GM18519 (cell line): ENCODE data around the gene MAFG.

Experiments used
- ATAC-seq: cut with Tn5 transposase; IDR thresholded peaks from one replicate; pipeline ENCODE4 v1.9.1; 2021; ENCODE audit warnings: mild to moderate bottlenecking, moderate library complexity; ENCODE audit not compliant: unreplicated experiment, low FRiP score

MAFG gene

GRCh38 chr17:81899514-81900166, 27.9 kb downstream of the MAFG start:
- ATAC-seq, result no peak

- no peak for ATAC-seq
These were observed 28.6 kb downstream of the MAFG start for GRCh38 chr17:81898885-81899284.

DNA sequence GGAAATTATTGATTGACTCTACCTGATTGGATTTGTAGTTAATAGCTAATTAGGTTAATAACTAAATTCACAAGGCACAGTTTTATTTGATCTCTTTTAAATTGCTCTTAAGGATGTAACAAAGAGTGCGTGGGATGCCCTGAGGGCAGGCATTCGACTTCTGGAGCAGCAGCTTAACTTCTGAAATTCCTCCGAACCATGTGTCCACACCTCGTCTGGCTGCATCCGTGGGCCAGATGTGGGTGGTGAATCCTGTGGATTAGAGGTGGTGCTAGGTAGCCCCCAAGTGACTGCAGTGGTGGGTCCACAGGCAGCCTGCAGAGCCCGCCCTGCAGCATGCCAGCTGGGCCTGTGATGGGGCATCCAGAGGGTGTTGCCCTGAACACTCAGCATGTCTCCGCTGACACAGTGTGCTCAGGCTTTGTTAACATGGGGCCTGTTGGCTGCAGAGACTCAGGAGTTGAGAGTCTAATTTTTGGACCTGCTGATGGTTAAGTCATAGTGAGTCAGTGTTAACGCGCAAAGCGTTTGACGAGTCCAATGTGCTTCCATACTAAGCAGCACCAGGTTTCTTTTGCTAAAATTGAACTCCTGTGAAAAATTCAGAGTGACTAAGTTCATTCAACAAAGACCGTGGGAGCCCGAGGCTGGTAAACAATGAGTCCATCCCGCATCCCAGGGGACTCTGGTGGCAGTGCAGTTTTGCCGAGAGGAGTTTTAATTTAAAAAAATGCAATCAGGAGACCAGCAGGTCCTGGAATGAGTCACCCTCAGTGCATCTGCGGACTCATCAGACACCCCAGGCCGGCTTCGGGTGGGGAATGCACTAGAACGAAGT, 29.3 kb downstream of the MAFG start:
- ATAC-seq, result no peak

DNA sequence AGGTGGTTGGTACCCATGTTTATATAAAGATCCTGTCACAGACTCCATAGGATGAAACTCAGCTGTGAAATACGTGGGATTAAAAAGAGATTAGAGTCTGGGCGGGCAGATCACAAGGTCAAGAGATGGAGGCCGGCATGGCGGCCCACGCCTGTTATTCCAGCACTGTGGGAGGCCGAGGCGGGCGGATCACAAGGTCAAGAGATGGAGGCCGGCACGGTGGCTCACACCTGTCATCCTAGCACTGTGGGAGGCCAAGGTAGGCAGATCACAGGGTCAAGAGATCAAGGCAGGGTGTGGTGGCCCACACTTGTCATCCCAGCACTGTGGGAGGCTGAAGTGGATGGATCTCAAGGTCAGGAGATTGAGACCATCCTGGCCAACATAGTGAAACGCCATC, 32.1 kb downstream of the MAFG start:
- ATAC-seq, result no peak

DNA sequence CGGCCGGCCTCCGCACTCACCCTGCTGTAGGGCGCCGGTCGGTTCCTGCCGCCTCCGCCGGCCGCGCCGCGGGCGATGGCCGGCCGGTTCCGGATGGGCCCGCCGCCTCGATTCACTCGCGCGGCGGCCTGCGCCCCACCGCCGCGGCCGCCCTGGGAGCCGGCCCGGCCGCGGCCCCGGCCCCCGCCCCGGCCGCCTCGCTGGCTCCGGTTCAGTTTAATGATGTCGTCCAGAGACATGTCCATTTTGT, 36.3 kb downstream of the MAFG start:
- ATAC-seq, result no peak

GRCh38 chr17:81890447-81891302, 36.9 kb downstream of the MAFG start:
- ATAC-seq, result no peak

GRCh38 chr17:81889602-81890001, 37.9 kb downstream of the MAFG start:
- no peak for ATAC-seq

DNA sequence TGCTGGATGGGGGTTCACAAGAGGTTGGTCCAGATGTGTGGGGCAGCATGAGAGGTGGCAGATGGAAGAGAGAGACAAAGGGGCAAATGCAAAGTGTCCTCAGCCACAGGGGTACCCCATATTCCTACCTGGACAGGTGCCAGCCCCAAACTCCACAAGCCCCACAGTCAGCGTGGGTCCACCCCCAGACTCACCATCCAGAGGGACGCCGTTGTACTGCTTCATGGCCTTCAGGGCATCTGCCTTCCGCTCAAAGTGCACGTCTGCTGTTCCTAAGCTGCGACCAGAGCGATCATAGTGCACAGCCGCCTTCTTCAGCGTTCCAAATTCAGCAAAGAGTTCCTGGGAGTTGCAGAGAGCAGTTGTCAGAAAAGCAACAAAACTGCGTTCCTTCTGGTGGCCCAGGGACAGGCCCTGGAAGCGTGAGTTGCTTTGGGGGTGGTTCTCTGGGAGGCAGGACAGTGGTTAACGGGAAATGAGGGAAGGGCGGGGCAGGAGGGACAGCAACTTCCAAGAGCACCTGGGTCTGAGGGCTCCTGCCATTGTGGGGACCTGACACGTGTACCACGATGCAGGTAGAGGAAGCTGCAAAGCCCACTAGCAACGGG, 38.4 kb downstream of the MAFG start:
- ATAC-seq, result no peak

- no peak for ATAC-seq
These were observed 39.2 kb downstream of the MAFG start for GRCh38 chr17:81888105-81888987.

GRCh38 chr17:81885869-81886548, 41.5 kb downstream of the MAFG start:
- no peak for ATAC-seq

DNA sequence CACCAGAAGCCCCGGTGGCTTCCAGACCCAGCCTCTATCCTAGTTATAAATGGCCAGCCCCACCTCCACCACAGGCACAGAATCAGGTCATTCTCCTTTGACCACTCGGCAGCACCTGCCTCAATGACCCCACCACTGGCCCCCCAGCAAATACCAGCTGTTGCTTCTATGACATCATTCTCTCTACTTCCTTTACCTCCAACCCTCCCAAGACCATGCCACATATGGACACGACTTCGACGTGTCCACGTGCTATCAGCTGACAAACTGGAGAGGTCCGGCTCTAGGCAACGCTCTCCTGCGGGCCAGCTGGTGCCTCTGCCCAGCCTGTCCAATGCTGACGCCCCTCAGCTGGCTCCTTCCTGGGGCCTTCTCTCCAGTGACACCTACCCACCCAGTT, 42.1 kb downstream of the MAFG start:
- ATAC-seq, result no peak

DNA sequence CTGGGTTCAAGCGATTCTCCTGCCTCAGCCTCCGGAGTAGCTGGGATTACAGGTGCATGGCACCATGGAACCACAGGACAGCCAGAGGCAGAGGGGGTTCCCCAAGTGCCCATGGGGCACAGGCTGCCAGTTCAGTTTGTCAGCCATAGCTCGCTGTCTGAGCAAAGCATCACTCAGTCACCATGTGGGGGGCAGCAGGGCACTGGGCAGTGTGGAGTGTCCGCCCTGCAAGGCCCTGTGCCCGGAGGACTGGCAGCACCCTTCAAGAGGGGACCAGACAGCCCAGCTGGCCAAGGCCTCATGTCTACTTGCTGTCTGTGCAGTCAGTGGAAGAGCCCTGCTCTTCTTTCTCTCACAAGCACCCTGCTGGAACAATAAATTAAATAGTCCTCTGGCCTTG, 42.6 kb downstream of the MAFG start:
- no peak for ATAC-seq

DNA sequence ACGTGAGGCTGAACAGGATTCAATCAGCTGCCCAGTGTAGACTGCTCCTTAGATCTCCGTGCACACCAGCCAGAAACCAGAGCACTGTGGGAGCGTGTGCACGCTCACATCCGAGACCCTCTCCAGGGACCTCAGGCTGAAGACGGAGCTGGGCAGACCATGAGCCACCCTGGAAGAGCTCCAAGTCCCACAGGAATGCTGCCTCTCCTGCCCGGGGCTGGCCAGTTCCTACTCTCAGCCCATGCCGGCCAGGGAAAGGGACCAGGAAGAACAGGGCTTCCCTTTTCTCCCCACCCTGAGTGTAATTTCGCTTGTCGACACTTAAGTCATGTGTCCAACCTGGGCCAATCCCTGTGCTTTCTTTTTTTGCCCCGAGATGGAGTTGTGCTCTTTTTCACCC, 43.0 kb downstream of the MAFG start:
- no peak for ATAC-seq

DNA sequence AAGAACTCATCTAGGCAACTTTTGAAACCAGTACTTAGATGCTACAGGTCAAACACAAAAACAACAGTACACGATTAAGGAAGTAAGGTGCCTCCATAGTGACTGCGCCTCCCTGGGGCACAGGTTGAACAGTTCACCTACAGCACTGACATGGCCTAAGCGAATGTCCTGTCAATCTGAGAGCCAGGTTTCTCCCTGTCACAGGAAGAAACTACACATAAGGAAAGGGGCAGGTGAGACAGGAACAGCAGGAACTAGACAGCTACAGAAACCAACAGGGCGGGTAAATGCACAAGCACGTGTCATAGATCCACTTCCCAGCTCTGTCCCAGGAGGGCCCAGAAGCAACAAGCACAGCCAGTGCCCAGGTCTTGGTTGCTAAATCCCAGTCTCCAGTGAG, 48.4 kb downstream of the MAFG start:
- no peak for ATAC-seq

GRCh38 chr17:81878294-81878693, 49.2 kb downstream of the MAFG start:
- no peak for ATAC-seq

DNA sequence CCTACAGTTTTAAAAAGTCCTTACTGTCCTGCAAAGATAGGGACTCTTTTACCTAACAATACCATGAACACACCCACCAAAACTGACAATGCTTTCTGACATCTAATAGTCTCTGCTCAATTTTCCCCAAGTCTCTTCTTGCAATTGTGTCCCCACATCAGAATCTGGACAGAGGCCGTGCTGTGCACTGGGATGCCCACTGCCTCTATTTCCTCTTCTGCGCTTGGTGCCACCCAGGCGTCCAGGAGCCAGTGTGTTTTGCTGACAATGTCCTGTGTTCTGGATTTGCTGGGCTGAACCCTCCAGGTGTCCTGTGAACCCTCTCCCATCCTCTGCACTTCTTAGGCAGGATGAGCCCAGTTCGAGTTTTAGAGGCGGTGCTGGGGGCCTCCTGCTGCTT, 50.0 kb downstream of the MAFG start:
- ATAC-seq, result no peak

DNA sequence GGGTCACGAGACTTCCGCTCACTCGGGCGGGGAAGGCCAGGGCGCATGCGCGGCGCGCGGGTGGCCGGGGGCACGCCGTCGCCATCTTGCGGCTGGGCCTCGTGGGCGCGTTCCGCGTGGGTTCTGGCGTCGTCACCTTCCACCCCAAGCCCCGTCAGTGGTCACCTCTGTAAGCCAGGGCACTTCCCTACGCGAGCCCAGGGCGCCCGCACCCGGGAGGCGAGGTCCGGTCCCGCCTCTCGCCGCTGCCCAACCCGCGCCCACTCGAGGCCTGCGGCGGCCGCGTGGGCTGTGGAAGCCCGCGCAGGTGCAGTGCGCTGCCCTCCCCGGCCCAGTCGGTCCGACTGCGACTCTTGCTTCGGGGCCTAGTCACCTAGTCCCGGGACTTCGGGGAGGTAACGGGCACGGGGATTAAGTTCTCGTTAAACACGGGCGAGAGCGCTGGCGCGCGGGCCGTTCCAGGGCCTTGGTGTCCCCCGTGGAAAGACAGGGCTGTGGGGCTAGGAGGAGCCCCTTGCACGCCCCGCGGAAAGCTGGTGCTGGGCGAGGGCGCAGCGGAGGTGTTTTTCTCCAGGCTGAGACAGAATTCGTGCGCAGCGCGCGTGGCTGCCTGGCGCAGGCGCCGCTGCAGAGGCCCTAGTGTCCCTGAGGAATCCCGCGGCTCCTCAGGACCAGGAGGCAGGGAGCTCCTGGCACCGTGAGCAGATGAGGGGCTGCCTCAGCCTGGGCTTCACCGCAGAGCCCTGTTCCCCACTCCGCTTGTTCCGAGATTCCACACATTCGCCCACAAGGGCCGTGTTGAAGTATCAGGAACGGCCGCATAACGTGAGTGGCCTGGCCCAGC, 55.9 kb downstream of the MAFG start:
- ATAC-seq, result no peak

GRCh38 chr17:81870981-81871386, 56.6 kb downstream of the MAFG start, which contains the start of gene ARHGDIA:
Gene ARHGDIA, minus strand, starts transcription at chr17:81871337. Its CDS starts 1,407 bp downstream, at chr17:81869930.
- ATAC-seq, result no peak
